ENCODE data around the gene SLITRK3.

The SLITRK3 gene

DNA sequence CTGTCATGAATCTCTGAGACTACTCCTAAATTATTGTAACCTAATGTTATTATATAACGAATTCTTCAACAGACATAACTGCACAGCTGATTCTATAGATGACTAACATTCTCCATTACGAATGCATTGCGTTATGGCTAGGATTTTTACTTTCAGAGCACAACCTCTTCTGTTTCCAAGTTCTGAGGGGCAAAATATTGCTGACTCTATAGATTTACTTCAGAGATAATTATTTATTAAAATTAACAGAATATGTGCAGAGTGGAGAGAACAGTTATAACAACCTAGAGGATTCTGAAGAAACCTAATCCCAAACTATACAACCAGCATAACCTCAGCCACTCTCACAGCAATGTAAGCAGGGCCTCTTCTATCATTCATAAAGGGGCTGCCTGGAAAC lies 25.9 kb downstream of the SLITRK3 start:
- Histone ChIP-seq H3K4me2 (ENCODE audit: low read depth, low read length, poor library complexity, severe bottlenecking) (no peak overlapping the region), H2AFZ (ENCODE audit: low read length) (no peak overlapping the region), H3K9ac (ENCODE audit: low read depth, low read length, poor library complexity, severe bottlenecking) (no peak overlapping the region), H3K27me3 (ENCODE audit: insufficient read depth, low read length, poor library complexity, severe bottlenecking) (no peaks in the 10 kb centered on the region), H3K4me3 (ENCODE audit: low read length, poor library complexity, severe bottlenecking) (no peak overlapping the region), H3K79me2 (ENCODE audit: insufficient read depth, low read length) (no peaks in the 10 kb centered on the region), H3K4me1 (ENCODE audit: insufficient read depth, low read length, poor library complexity, severe bottlenecking) (no peaks in the 10 kb centered on the region), H3F3A (ENCODE audit: low read depth) (no peaks in the 10 kb centered on the region), H4K20me1 (ENCODE audit: insufficient read depth, low read length, poor library complexity, severe bottlenecking) (no peaks in the 10 kb centered on the region), H3K36me3 (ENCODE audit: insufficient read depth, low read length) (no peaks in the 10 kb centered on the region), H3K9me2 (replicated peaks; ENCODE audit: low read depth, low read length) (no peaks in the 10 kb centered on the region), H3K9me3 (ENCODE audit: insufficient read depth, low read depth, low read length) (no peaks in the 10 kb centered on the region)
- no peak for TF ChIP-seq EZH2phosphoT487 (IDR thresholded peaks at IDR 0.05; ENCODE audit: borderline replicate concordance)
- TF ChIP-seq, protein P1, sequence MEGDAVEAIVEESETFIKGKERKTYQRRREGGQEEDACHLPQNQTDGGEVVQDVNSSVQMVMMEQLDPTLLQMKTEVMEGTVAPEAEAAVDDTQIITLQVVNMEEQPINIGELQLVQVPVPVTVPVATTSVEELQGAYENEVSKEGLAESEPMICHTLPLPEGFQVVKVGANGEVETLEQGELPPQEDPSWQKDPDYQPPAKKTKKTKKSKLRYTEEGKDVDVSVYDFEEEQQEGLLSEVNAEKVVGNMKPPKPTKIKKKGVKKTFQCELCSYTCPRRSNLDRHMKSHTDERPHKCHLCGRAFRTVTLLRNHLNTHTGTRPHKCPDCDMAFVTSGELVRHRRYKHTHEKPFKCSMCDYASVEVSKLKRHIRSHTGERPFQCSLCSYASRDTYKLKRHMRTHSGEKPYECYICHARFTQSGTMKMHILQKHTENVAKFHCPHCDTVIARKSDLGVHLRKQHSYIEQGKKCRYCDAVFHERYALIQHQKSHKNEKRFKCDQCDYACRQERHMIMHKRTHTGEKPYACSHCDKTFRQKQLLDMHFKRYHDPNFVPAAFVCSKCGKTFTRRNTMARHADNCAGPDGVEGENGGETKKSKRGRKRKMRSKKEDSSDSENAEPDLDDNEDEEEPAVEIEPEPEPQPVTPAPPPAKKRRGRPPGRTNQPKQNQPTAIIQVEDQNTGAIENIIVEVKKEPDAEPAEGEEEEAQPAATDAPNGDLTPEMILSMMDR (conservative IDR thresholded peaks at IDR 0.05; ENCODE audit: low read length), result no peak

DNA sequence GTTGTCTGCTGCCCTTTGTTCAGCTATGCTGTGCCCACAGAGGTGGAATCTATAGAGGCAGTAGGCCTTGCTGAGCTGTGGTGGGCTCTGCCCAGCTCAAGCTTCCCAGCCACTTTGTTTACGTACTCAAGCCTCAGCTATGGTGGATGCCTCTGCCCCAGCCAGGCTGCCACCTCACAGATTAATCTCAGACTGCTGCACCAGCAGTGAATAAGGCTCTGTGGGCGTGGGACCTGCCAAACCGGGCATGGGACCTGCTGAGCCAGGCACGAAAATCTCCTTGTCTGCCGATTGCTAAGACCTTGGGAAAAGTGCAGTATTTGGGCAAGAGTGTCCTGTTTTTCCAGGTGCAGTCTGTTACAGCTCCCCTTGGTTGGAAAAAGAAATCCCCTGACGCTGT lies 26.8 kb downstream of the SLITRK3 start:
- Histone ChIP-seq H3K4me3 (ENCODE audit: low read length, poor library complexity, severe bottlenecking) (no peak overlapping the region), H3K79me2 (ENCODE audit: insufficient read depth, low read length) (no peaks in the 10 kb centered on the region), H3K36me3 (ENCODE audit: insufficient read depth, low read length) (no peaks in the 10 kb centered on the region), H3K4me1 (ENCODE audit: insufficient read depth, low read length, poor library complexity, severe bottlenecking) (no peaks in the 10 kb centered on the region), H3K9ac (ENCODE audit: low read depth, low read length, poor library complexity, severe bottlenecking) (no peak overlapping the region), H3F3A (ENCODE audit: low read depth) (no peaks in the 10 kb centered on the region), H3K27me3 (ENCODE audit: insufficient read depth, low read length, poor library complexity, severe bottlenecking) (no peaks in the 10 kb centered on the region), H3K9me2 (replicated peaks; ENCODE audit: low read depth, low read length) (no peaks in the 10 kb centered on the region), H4K20me1 (ENCODE audit: insufficient read depth, low read length, poor library complexity, severe bottlenecking) (no peaks in the 10 kb centered on the region), H3K4me2 (ENCODE audit: low read depth, low read length, poor library complexity, severe bottlenecking) (no peak overlapping the region), H3K9me3 (ENCODE audit: insufficient read depth, low read depth, low read length) (no peaks in the 10 kb centered on the region), H2AFZ (ENCODE audit: low read length) (no peak overlapping the region)
- TF ChIP-seq, protein P1 (conservative IDR thresholded peaks at IDR 0.05; ENCODE audit: low read length), result no peak
- no peak for TF ChIP-seq EZH2phosphoT487 (IDR thresholded peaks at IDR 0.05; ENCODE audit: borderline replicate concordance)

DNA sequence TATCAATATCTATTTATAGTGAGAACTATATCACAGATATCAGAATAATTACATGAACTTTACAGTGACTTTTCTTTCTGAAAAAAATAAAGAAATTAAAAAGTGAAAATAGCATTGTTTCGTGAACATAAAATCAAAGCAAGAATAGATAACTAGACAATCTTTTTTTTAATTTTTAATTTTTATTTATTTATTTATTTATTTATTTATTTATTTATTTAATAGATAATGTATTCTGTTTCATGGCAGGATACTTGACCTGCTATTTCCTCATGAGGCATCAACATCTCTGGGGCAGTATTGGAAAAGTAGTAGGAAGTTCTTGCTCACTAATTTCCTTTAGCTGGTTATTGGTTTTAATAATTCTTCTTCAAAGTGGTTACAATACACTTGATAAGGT lies 33.3 kb downstream of the SLITRK3 start:
- Histone ChIP-seq H4K20me1 (ENCODE audit: insufficient read depth, low read length, poor library complexity, severe bottlenecking) (no peaks in the 10 kb centered on the region), H3K27me3 (ENCODE audit: insufficient read depth, low read length, poor library complexity, severe bottlenecking) (no peaks in the 10 kb centered on the region), H3K4me2 (ENCODE audit: low read depth, low read length, poor library complexity, severe bottlenecking) (no peak overlapping the region), H3K9me2 (replicated peaks; ENCODE audit: low read depth, low read length) (no peaks in the 10 kb centered on the region), H3K4me3 (ENCODE audit: low read length, poor library complexity, severe bottlenecking) (no peak overlapping the region), H3K4me1 (ENCODE audit: insufficient read depth, low read length, poor library complexity, severe bottlenecking) (no peaks in the 10 kb centered on the region), H3K9ac (ENCODE audit: low read depth, low read length, poor library complexity, severe bottlenecking) (no peak overlapping the region), H3K79me2 (ENCODE audit: insufficient read depth, low read length) (no peaks in the 10 kb centered on the region), H2AFZ (ENCODE audit: low read length) (no peak overlapping the region), H3K36me3 (ENCODE audit: insufficient read depth, low read length) (no peaks in the 10 kb centered on the region), H3K9me3 (ENCODE audit: insufficient read depth, low read depth, low read length) (no peaks in the 10 kb centered on the region), H3F3A (ENCODE audit: low read depth) (no peaks in the 10 kb centered on the region)
- no peak for TF ChIP-seq EZH2phosphoT487 (IDR thresholded peaks at IDR 0.05; ENCODE audit: borderline replicate concordance)
- TF ChIP-seq, protein P1 (conservative IDR thresholded peaks at IDR 0.05; ENCODE audit: low read length), result no peak
